Muscle layer of colon (tissue), 2 donors: Measurements from ENCODE around the gene SLC7A9.

Experiments
- H3K27ac ChIP-seq: one replicate; pipeline ENCODE4 v1.7.0; 2013; ENCODE audit warnings: low read depth, mild to moderate bottlenecking, low read length, moderate library complexity
- H3K27me3 ChIP-seq, 2 donors: one replicate each; pipeline ENCODE4 v1.7.0; 2013; ENCODE audit warnings: low read length in 2 of 2, mild to moderate bottlenecking in 2 of 2; ENCODE audit not compliant: insufficient read depth in 2 of 2, control insufficient read depth in 1 of 2
- H3K36me3 ChIP-seq: one replicate; pipeline ENCODE4 v1.7.0; 2013; ENCODE audit warnings: mild to moderate bottlenecking, low read length; ENCODE audit not compliant: insufficient read depth
- H3K4me1 ChIP-seq: one replicate; pipeline ENCODE4 v1.7.0; 2013; ENCODE audit warnings: mild to moderate bottlenecking, low read length; ENCODE audit not compliant: insufficient read depth
- H3K4me3 ChIP-seq, 2 donors: one replicate each; pipeline ENCODE4 v1.7.0; 2013; ENCODE audit warnings: low read length in 2 of 2, low read depth in 1 of 2, mild to moderate bottlenecking in 1 of 2, moderate library complexity in 1 of 2
- H3K9ac ChIP-seq: one replicate; pipeline ENCODE4 v1.7.0; 2013; ENCODE audit warnings: low read length
- H3K9me3 ChIP-seq: one replicate; pipeline ENCODE4 v1.7.0; 2013; ENCODE audit warnings: mild to moderate bottlenecking, low read length
- donor health status: abdominal sarcoma.
- donor health status: Adenocarcinoma of cecum.

The SLC7A9 gene

DNA sequence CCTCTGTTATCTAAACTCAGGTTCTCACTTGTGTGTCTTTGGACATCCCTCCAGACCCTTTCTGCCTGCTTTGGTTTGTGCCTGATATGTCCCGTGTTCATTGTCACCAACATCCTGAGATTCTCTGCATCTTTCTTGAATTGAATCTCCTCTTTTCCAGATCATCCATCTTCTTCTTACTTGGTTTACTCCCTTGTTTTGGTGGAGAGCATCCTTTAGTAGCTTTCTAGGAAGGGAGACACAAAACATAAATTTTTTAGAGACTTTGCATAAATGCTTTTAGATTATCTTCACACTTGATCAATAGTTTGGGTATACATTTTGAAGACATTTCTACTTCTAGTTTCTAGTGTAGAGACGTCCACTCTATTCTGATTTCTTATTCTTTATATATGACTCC lies 88.3 kb downstream of the SLC7A9 start:
- Histone ChIP-seq H3K27ac (no peak overlapping the region), H3K4me3 (no peak overlapping the region), H3K9me3 (no peaks in the 10 kb centered on the region), H3K9ac (no peak overlapping the region), H3K36me3 (no peaks in the 10 kb centered on the region), H3K27me3 (no peaks in the 10 kb centered on the region), H3K4me1 (no peaks in the 10 kb centered on the region)
